GM19397 (cell line): ENCODE results near the gene KCNIP3.
"Not testable (repeated sequence)": the region's sequence is repeated elsewhere in the genome, so short reads cannot be mapped to it uniquely, and the experiment has no call there.

ENCODE experiments used
- ATAC-seq: cut with Tn5 transposase; IDR thresholded peaks from one replicate; pipeline ENCODE4 v1.9.1; 2021; ENCODE audit warnings: mild to moderate bottlenecking, moderate library complexity; ENCODE audit not compliant: unreplicated experiment

The KCNIP3 gene

GRCh38 chr2:95296880-95297487, at the start of gene KCNIP3:
KCNIP3 (plus strand) TSS chr2:95297347; CDS start chr2:95297439, 92 bp downstream.
- ATAC-seq = no peak

GRCh38 chr2:95258271-95258670, 38.9 kb upstream of the KCNIP3 start:
- no peak for ATAC-seq

- ATAC-seq = no peak
Measured at GRCh38 chr2:95260028-95261023, 36.8 kb upstream of the KCNIP3 start.

GRCh38 chr2:95261602-95262001, 35.5 kb upstream of the KCNIP3 start:
- ATAC-seq = no peak

- no peak for ATAC-seq
Measured at GRCh38 chr2:95262896-95263542, 34.1 kb upstream of the KCNIP3 start.

- no peak for ATAC-seq
Measured at GRCh38 chr2:95264624-95265023, 32.5 kb upstream of the KCNIP3 start.

- ATAC-seq = no peak
Measured at GRCh38 chr2:95265182-95265581, 32.0 kb upstream of the KCNIP3 start.

- no peak for ATAC-seq
Measured at GRCh38 chr2:95266781-95267430, 30.2 kb upstream of the KCNIP3 start.

GRCh38 chr2:95267458-95268210, 29.5 kb upstream of the KCNIP3 start:
- no peak for ATAC-seq

- ATAC-seq = no peak
Measured at GRCh38 chr2:95268211-95269035, 28.7 kb upstream of the KCNIP3 start.

- ATAC-seq = no peak
Measured at GRCh38 chr2:95269036-95269680, 28.0 kb upstream of the KCNIP3 start.

- not testable (repeated sequence) for ATAC-seq
Measured at GRCh38 chr2:95269745-95270144, 27.4 kb upstream of the KCNIP3 start.

GRCh38 chr2:95270541-95271081, 26.5 kb upstream of the KCNIP3 start:
- no peak for ATAC-seq

- no peak for ATAC-seq
Measured at GRCh38 chr2:95271381-95271971, 25.7 kb upstream of the KCNIP3 start.

- ATAC-seq = no peak
Measured at GRCh38 chr2:95272299-95272751, 24.8 kb upstream of the KCNIP3 start.

- ATAC-seq = no peak
Measured at GRCh38 chr2:95272781-95273180, 24.4 kb upstream of the KCNIP3 start.

- no peak for ATAC-seq
Measured at GRCh38 chr2:95273566-95274290, 23.4 kb upstream of the KCNIP3 start.
